ENCODE data around the gene RSAD2. TPM values are rescaled to one million over a fixed set of nuclear protein-coding genes. Genes with fewer than 3 reads are reported as not detected.
A peak's percentile ranks its signal among the peaks of the same experiment; 100 is the strongest.
"Not testable (repeated sequence)": the region's sequence is repeated elsewhere in the genome, so short reads cannot be mapped to it uniquely, and the experiment has no call there.

RSAD2 gene
- total RNA-seq, 1 experiment from 2014 or later = 6.9 TPM

DNA sequence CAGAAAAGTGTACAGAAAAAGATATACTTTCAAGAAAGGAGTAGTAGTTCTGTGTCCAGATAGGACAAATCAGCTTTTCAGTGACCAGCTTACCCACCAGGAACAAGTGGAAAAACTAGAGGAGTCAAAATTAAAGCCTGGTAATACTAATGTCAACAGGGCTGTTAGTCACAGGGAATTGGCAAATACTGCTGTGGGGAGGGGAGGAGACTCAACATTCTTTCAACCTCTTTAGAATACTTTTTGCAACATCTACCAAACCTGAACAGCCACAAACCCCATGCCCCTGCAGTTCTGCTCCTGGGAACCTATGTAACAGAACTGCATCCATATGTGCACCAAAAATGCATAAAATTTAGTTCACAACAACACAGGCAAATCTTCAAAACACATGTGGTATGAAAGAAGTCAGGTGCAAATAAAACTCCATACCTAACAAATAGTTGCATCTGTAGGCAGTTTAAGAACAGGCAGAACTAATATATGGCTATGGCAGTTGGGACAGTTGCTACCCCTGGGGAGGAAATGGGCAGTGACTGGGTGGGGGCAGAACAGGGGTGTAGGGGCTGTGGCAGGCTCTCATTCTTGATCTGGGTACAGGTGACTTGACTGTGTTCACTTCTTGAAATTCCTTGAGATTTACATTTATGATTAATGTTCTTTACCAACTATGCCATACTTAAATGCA is 21.6 kb upstream of the RSAD2 start:
- H3K9me3 ChIP-seq = peaks cover 10% of the 10 kb centered on the region
- DNase-seq = no peak

GRCh38 chr2:6856548-6856920 is 21.0 kb upstream of the RSAD2 start:
- Histone ChIP-seq H3K4me3 (no peak overlapping the region), H3K9me3 (peaks cover 10% of the 10 kb centered on the region), H3K36me3 (peaks cover 11% of the 10 kb centered on the region), H3K27me3 (no peaks in the 10 kb centered on the region)
- DNase-seq = no peak

More for the DNA sequence above, 21.6 kb upstream of the RSAD2 start:
- Histone ChIP-seq H3K27me3 (no peaks in the 10 kb centered on the region), H3K4me3 (no peak overlapping the region), H3K36me3 (peaks cover 11% of the 10 kb centered on the region)

DNA sequence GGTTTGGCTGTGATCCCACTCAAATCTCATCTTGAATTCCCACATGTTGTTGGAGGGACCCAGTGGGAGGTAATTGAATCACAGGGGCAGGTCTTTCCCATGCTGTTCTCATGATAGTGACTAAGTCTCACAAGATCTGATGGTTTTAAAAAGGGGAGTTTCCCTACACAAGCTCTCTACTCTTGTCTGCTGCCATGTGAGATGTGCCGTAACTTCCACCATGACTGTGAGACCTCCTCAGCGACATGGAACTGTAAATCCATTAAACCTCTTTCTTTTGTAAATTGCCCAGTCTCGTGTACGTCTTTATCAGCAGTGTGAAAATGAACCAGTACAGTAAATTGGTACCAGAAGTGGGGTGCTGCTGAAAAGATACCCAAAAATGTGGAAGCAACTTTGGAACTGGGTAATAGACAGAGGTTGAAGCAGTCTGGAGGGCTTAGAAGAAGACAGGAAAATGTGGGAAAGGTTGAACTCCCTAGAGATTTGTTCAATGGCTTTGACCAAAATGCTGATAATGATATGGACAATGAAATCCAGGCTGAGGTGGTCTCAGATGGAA is 19.0 kb upstream of the RSAD2 start:
- peaks cover 11% of the 10 kb centered on the region for H3K36me3 ChIP-seq
- not testable (repeated sequence) for H3K9me3 ChIP-seq

GRCh38 chr2:6860296-6860695 is 17.3 kb upstream of the RSAD2 start:
- no peaks in the 10 kb centered on the region for H3K27me3 ChIP-seq

More for the DNA sequence above, 19.0 kb upstream of the RSAD2 start:
- not testable (repeated sequence) for H3K27me3 ChIP-seq, DNase-seq, H3K4me3 ChIP-seq

DNA sequence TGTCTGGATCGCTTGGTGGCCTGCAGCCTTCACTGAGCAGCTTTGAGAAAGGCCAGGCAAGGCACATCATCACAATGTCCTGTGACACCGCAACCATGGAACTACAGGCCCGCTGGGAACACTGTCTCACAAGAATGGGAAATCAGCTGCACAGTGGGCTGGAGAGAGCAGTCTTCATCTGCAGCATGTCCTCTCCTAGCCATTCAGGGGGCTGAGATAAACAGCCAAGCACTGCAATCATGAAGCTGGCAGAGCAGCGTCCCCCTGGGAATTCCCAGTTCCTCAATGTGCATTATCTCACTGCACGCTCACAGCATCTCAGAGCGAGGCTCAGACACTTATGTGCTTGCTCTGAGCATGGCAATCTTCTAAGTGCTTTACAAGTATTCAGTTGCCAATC is 13.8 kb upstream of the RSAD2 start:
- H3K9me3 ChIP-seq = peaks cover 3% of the 10 kb centered on the region; the same call in 1 of the 2 replicates
- H3K4me3 ChIP-seq = no peak overlapping the region
- no peaks in the 10 kb centered on the region for H3K27me3 ChIP-seq
- DNase-seq = no peak
- peaks cover 8% of the 10 kb centered on the region for H3K36me3 ChIP-seq

More at GRCh38 chr2:6860296-6860695, 17.3 kb upstream of the RSAD2 start:
- peaks cover 11% of the 10 kb centered on the region for H3K36me3 ChIP-seq
- DNase-seq = no peak
- peaks cover 10% of the 10 kb centered on the region for H3K9me3 ChIP-seq
- no peak overlapping the region for H3K4me3 ChIP-seq

- Histone ChIP-seq H3K4me3 (peak overlapping the region; percentile 61), H3K36me3 (peaks cover 5% of the 10 kb centered on the region)
- no peak for DNase-seq
Observed at GRCh38 chr2:6864231-6864754, 13.3 kb upstream of the RSAD2 start.

GRCh38 chr2:6864923-6865345 is 12.6 kb upstream of the RSAD2 start:
- H3K36me3 ChIP-seq = peaks cover 5% of the 10 kb centered on the region
- H3K27me3 ChIP-seq = no peaks in the 10 kb centered on the region
- peak overlapping the region; percentile 61 for H3K4me3 ChIP-seq
- peak; percentile 71 for DNase-seq
- no peaks in the 10 kb centered on the region for H3K9me3 ChIP-seq

More at GRCh38 chr2:6864231-6864754, 13.3 kb upstream of the RSAD2 start:
- H3K9me3 ChIP-seq = peaks cover 3% of the 10 kb centered on the region; the same call in 1 of the 2 replicates
- H3K27me3 ChIP-seq = no peaks in the 10 kb centered on the region

DNA sequence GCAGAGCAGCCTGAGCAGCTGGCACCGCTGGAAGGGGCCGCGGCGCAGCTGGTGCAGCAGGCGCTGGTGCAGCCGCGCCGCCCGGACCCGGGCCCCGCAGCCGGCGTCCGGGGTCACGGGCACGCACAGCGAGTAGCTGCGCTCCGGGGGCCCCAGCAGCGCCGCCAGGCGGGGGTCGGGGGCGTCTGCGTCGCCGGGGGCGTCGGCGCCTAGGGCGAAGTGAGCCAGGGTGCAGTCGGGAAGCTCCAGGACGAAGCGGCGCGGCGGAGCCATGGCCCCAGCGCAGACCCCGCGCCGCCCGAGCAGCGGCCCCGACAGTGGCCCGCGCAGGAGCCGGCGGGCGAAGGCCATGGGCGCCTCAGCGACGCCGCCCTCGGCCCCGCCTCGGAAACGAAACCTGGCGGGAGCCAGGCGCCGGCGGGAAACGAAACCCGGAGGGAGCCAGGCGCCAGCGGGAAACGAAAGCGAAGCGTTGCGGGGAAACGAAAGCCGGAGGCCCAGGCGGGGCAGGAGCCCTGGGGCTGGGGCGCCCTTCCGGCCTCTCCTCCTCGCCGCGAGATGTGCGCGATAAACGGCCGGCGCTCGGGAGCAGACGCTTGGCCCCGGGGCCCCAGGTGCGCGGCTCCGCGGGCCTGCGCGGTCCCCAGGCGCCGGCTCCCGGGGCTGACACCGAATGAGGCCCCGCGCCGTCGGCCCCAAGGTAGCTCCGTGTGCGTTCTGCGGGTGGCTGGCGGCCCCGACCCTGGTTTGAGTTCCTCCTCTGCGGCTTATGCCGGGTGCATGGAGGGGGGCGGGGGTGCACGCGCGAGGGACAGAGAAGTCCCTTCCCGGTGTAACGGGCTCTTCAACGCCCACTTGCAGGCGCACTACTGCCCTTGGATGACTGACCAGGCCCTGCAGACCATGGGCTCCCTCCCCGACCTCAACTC is 12.0 kb upstream of the RSAD2 start, which contains the start of gene CMPK2:
CMPK2 (minus strand) TSS at position 562 of the 929 bp plus-strand sequence; CDS start at position 351, 211 bp downstream.
- no peaks in the 10 kb centered on the region for H3K27me3 ChIP-seq
- H3K4me3 ChIP-seq = peak within 1 kb of the TSS; percentile 61
- peak; percentile 74 for DNase-seq
- peaks cover 2% of the 10 kb centered on the region; the same call in 1 of the 2 replicates for H3K36me3 ChIP-seq
- H3K9me3 ChIP-seq = no peaks in the 10 kb centered on the region

DNA sequence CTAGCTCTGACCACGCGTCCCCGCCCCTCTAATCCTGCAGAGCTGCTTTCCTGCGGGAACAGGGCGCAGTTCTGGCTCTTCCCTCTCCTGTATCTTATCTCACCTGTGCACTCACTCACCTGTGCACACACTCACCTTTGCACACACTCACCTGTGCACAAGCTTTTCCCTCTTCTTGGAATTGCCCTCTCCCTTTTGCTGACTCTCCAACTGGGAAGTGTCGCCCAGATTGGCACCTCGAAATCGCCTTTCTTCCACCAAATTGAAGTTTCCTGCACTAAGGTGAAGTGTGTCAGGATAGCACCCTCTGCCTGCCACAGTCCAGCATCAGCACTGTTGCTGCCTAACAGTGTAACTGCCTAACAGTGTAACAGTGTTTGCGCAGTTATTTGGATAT is 11.3 kb upstream of the RSAD2 start:
- DNase-seq = peak; percentile 43
- Histone ChIP-seq H3K27me3 (no peaks in the 10 kb centered on the region), H3K4me3 (peak overlapping the region; percentile 61), H3K9me3 (no peaks in the 10 kb centered on the region), H3K36me3 (no peaks in the 10 kb centered on the region)

GRCh38 chr2:6866982-6867381 is 10.6 kb upstream of the RSAD2 start:
- no peaks in the 10 kb centered on the region for H3K9me3 ChIP-seq
- no peak for DNase-seq
- no peaks in the 10 kb centered on the region for H3K36me3 ChIP-seq
- H3K4me3 ChIP-seq = no peak overlapping the region
- no peaks in the 10 kb centered on the region for H3K27me3 ChIP-seq

- Histone ChIP-seq H3K4me3 (no peak overlapping the region), H3K36me3 (no peaks in the 10 kb centered on the region), H3K9me3 (peaks cover 6% of the 10 kb centered on the region; the same call in 1 of the 2 replicates), H3K27me3 (no peaks in the 10 kb centered on the region)
- DNase-seq = no peak
Observed at GRCh38 chr2:6872394-6872793, 5.2 kb upstream of the RSAD2 start.

GRCh38 chr2:6874032-6874431 is 3.5 kb upstream of the RSAD2 start:
- Histone ChIP-seq H3K4me3 (no peak overlapping the region), H3K9me3 (peaks cover 6% of the 10 kb centered on the region; the same call in 1 of the 2 replicates), H3K27me3 (no peaks in the 10 kb centered on the region), H3K36me3 (no peaks in the 10 kb centered on the region)
- no peak for DNase-seq

DNA sequence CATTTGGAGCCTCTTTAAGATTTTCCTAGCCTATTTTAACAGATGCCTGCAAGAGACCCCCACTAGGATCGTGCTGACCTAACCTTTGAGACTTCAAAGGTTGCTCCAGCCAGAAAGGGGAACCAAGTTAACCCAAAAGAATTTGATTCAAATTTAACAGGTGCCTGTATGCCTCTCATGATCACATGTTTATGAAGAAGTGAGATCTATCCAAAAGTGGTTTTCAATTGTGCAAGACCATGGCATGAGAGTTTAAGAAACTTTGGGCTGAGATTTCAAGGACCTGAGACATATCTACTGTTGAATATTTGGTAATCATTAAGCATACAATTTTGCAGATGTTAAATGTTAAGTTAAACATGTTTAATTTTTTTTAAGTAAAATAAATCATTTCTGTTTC is 1.3 kb upstream of the RSAD2 start:
- peaks cover 6% of the 10 kb centered on the region; the same call in 1 of the 2 replicates for H3K9me3 ChIP-seq
- no peak for DNase-seq
- H3K36me3 ChIP-seq = no peaks in the 10 kb centered on the region
- H3K4me3 ChIP-seq = no peak overlapping the region
- H3K27me3 ChIP-seq = no peaks in the 10 kb centered on the region

DNA sequence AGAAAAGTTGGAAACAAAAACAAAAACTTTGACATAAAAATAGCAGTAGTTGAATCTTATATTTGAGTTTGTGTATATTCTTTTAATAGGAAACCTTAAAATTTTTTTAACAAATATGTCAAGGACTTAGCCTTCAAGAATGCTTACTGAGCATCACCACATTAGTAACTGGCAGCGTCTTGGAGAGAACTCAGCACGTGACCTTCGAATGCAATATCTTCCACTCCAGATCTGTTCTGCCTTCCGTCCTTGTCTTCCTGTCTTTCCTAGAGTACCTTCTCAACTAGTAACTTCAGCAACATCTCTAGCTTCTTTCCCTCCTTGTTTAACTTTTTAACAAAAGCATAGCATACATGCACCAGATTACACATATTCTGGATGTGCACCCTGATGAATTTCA is 972 bp downstream of the RSAD2 start:
- H3K27me3 ChIP-seq = no peaks in the 10 kb centered on the region
- H3K9me3 ChIP-seq = peaks cover 6% of the 10 kb centered on the region; the same call in 1 of the 2 replicates
- no peak overlapping the region for H3K4me3 ChIP-seq
- no peak for DNase-seq
- no peaks in the 10 kb centered on the region for H3K36me3 ChIP-seq

- Histone ChIP-seq H3K36me3 (no peaks in the 10 kb centered on the region), H3K9me3 (peaks cover 5% of the 10 kb centered on the region; the same call in 1 of the 2 replicates), H3K27me3 (no peaks in the 10 kb centered on the region), H3K4me3 (no peak overlapping the region)
- DNase-seq = no peak
Observed at GRCh38 chr2:6879011-6879410, 1.4 kb downstream of the RSAD2 start.

GRCh38 chr2:6880200-6880733 is 2.7 kb downstream of the RSAD2 start:
- Histone ChIP-seq H3K27me3 (no peaks in the 10 kb centered on the region), H3K9me3 (no peaks in the 10 kb centered on the region), H3K4me3 (no peak overlapping the region), H3K36me3 (no peaks in the 10 kb centered on the region)
- DNase-seq = no peak
